ENCODE results near the gene SMYD5.

- no peak for TF ChIP-seq CTCF (IDR thresholded peaks at IDR 0.05)
- TF ChIP-seq POLR2A (IDR thresholded peaks at IDR 0.05): no peak
Observed at GRCh38 chr2:73244580-73244979, 30.5 kb downstream of the SMYD5 start.

All from right lobe of liver (tissue), 4 donors.